ENCODE data around the gene COL13A1.

The COL13A1 gene

DNA sequence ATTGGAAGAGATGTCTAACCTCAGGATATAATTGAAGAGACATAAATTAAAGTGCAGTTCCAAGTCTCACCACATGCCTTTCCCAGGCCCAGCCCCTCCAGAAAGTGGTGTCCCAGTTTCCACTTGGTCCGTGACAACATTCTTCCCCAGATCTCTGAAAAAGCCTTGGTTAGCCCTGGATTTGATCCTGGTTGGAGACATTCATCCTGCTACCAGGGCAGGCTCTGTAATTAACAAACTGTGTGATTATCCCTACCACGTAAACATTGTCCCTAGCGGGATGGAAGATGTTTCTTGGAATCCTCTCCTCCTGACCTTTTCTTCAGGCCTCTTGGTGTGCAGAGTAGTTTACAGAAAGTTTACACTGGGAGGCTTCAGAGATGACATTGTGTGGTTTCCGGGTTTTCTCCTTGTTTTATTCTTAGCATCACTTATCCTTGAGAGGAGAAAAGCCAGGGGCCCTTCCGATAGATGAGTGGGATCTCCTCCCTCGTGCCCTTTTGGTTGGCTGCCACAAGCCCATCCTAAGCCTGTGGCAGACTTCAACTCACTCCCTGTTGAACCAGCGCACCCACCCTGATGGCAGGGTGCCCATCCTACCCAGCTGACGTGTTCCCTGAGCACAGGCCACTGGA lies 83.8 kb downstream of the COL13A1 start:
- DNase-seq (ENCODE audit: low read depth) = no peak

DNA sequence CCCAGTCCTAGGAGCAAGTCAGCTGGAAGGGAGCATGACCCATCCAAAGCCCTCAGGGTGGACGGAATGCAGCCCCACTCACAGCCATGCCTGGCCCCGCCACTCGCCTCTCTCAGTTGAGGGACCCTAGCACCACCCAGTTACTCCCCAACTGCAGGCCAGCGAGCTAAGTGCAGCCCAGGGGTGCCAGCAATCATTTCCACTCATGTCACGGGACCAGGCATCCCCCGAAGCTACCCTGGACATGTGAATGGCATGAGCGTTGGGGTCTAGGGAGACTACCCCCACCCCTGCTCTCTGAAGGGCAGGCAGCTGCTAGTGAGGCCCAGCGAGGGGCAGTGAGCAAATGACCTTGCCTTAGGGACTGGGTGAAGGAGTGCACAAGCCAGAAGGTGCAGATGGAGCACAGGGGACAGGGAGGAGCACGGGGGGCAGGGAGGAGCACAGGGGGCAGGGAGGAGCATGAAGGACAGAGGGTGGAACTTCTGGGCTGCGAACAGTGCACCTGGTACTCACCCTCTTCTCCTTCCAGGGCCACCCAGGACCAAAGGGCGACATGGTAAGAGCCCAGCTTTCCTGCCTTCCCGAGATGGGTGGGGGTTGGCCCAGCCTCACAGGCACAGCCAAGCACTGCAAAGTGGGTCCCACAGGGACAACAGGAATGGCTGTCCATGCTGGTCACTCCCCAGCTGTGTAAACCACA lies 87.3 kb downstream of the COL13A1 start:
- no peak for DNase-seq (ENCODE audit: low read depth)

- no peak for DNase-seq (ENCODE audit: low read depth)
Measured at GRCh38 chr10:69890065-69890847, 88.5 kb downstream of the COL13A1 start.

DNA sequence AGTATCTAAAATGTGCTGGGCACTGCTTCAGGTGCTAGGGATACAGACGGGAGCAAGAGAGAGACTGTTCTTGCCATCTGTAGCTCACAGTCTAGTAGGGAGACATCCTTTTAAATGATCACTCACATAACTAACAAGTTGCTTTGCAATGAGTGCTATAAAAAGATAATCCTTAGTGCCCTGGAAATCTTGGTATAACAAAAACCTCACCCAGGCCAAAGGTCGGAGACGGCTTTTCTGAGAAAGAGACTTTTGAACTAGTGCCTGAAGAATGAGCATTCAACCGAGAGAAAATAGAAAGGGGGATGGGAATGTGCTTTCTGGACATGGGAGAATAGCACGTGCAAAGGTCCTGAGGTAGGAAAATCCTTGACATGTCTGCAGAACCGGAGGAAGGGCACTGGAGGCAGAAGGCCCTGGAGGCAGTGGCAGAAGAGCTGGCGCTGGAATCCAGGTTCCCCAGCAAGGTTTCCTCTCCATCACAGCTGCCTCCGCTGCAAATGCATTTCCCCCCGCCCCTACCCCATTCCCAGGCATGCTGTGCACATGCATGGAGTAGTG lies 89.4 kb downstream of the COL13A1 start:
- no peak for DNase-seq (ENCODE audit: low read depth)

DNA sequence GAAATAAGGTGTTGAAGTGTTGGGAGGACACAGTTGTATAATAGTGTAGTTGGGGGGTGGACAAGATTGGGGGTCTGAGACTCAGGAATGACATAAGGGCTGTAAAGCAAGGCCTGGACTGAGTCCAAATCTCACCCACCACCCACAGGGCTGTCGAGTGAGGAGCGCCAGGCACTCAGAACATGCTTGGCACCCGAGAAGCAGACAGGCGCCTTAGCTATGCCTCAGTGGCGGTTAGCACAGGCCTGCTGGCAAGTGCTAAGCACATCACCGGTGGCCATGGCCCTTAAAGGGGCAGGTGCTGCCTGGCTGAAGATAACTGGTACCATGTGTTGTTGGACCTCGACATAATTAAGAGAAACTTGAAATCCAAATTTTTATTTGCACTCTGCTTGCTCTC lies 90.7 kb downstream of the COL13A1 start:
- DNase-seq (ENCODE audit: low read depth) = no peak

DNA sequence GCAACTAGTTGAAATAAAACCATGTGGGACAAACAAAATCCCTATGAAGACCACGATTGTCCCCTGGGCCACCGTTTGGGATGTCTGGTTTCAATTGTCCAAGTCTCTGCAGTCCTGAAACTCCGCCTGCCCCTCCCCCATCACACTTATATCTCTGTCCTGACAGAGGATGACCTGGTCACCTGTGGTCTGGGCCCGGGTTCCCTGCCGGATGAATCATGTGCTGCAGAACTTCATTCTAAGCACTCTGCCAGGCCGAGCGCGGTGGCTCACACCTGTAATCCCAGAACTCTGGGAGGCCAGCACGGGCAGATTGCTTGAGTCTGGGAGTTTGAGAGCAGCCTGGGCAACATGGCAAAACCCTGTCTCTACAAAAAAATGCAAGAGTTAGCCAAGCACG lies 91.1 kb downstream of the COL13A1 start:
- DNase-seq (ENCODE audit: low read depth) = no peak

- DNase-seq (ENCODE audit: low read depth) = no peak
Measured at GRCh38 chr10:69893271-69893900, 91.7 kb downstream of the COL13A1 start.

- no peak for DNase-seq (ENCODE audit: low read depth)
Measured at GRCh38 chr10:69894156-69894555, 92.5 kb downstream of the COL13A1 start.

DNA sequence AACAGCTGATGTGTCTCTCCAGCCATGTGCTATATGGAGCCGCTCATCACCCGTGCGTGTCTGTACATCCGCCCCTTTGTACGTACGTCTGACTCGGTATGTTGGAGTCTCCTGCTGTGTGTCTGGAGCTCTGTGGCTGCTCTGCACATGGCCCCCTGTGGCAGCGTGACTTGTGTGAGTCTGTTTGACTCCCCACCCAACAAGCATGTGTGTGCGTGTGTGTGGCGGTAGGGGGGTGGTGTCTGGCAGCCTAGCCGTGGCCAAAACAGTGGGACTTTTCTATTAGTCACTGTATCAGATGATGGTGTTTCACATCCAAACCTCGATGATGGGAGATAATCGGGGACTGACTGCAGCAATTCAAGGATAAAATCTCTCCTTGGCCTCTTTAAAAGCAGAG lies 94.1 kb downstream of the COL13A1 start:
- DNase-seq (ENCODE audit: low read depth) = no peak

DNA sequence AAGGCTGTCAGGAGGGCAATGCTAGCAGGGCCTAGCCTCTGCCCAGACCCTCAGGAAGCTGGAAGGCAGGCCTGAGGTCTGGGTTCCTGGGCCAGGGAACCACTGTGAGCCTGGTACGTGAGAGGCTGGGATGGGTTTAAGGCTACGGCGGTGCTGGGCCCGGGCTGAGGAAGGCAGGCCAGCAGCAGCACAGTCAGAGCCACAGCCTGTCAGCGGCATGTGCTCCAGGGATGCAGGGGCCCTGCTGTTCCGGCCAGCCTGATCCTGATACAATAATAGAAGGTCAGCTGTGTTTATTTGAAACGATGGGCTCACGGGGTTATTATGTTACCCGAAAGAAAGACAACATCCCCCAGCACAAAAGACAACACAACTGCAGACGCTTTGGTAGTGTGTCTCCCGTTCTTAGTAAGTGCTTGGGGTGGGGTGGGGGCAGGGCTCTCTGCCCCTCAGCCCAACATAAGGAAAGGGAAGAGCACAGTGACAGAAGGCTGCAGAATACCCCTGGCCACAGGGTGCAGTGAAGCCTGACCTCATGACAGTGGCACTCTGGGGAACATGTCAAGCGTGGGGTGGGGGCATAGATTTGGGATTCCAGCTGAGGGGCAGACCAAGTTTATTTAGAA lies 95.0 kb downstream of the COL13A1 start:
- DNase-seq (ENCODE audit: low read depth) = no peak

GRCh38 chr10:69897432-69897831 lies 95.7 kb downstream of the COL13A1 start:
- DNase-seq (ENCODE audit: low read depth) = no peak

- DNase-seq (ENCODE audit: low read depth) = no peak
Measured at GRCh38 chr10:69897999-69898398, 96.3 kb downstream of the COL13A1 start.

DNA sequence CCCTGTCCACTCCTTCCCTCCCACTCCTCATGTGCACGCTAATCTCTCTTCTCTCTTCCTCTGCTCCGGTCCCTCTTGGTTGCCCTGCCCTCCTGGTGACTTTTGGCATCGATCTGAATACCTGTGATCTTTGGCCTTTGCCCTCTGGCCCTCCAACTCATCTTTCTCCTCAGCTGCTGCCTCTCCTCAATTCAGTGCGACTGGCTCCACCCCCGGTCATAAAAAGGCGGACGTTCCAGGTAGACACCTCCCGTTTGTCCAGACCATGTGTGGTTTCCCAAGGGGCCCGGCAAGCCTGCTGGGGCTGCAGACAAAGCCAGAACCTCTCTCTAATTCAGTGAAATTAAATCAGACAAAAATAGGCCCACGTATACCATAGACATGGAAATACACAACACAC lies 96.8 kb downstream of the COL13A1 start:
- DNase-seq (ENCODE audit: low read depth) = no peak

DNA sequence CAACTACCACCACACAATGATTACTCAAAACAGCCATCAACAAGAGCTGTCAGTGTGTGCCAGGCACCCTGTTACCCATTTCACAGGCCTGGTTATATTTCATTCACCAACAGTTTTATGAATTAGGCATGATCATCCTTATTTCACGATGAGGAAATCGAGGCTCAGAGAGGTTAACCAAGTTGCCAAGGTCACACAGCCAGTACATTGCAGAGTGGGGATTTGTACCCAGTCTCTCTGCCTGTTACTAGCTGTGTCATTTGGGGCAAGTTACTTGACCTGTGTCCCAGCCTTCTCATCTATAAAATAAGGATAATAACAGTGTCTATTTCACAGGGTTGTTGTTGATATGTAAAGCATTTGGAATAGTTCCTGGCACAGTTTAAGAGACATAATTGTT lies 97.2 kb downstream of the COL13A1 start:
- DNase-seq (ENCODE audit: low read depth) = no peak

DNA sequence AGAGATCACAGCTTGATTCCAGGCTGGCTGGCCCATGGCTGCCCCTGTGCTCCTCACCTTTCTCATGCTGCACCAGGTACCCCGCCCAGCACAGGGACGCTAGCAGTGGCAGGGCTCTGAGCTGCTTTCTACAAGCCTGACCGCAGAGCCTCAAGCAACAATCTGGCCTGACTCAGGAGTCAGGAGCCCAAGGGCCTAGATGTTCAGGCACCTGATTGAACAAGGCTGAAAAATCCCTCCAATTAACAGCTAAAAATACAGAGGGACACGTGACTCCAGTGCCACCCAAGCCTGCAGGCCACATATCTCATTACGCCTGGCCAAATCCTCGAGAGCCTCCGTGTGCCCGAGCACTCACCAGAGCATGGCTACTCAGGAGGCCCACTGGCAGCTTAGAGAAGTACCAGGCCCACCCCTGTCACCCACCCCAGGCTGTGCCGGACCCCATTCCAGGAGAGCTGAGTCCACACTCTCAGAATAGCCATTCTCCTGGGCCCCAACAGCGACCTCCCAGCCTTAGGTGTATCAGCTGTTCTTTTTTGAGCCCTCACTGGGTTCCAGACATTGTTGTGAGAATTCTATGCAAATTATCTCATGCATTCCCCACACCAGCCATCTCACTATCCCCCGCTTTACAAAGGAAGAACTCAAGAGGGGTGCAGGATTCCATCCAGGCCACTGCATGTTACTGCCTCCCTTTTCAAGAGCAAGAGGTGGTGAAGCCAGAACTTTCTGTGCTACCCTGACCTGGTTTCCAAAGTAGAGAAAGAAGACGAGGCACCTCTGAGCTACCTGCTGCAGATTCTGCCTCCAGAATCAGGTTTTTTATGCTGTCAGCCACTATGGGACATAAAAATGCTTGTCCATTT lies 98.3 kb downstream of the COL13A1 start:
- DNase-seq (ENCODE audit: low read depth) = no peak

GRCh38 chr10:69901022-69901421 lies 99.3 kb downstream of the COL13A1 start:
- no peak for DNase-seq (ENCODE audit: low read depth)

DNA sequence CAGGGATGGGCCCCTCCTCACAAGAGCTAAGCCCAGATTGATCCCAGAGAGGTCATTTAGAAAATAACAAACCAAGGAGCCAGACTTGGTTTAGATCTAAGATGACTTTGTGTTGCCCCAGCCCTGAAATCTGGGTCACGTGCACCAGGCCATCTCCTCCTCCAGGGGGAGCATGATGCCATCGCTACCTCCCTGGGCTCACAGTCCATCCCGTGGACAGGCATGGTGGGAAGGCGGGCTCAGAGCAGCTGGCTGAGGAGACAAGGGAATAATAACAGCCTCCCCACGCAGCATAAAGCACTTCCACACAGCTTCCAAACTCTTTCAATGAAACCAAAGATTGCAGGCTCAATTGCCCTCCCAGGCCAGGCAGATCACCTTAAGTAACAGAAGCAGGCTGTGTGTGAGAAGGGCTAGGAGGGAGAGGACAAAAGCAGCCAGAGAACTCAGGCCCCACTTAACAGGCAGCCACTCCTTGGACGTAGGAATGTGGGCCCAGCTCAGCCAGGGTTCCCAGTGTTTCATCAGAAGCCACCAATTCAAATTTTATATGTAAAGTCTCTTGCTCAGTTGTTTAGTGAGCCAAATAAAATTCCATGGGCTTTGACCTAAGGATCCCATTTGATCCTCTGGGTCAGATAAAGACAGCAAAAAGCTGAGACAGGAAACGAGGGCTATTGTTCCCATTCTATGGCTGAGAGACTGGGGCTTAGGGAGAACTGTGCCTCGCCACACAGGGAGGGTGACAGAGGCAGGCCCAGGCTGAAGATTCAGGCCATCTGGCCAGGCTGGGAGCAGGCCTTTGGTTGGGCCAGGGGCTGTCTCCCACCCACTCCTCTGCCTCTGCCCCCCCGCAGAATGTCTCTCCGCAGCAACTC lies 100.2 kb downstream of the COL13A1 start:
- DNase-seq (ENCODE audit: low read depth) = peak; percentile 4

GRCh38 chr10:69902835-69903535 lies 101.3 kb downstream of the COL13A1 start:
- DNase-seq (ENCODE audit: low read depth) = no peak

GRCh38 chr10:69904533-69904932 lies 102.8 kb downstream of the COL13A1 start:
- DNase-seq (ENCODE audit: low read depth) = no peak
